Measurements from ENCODE around the gene SUSD2.

SUSD2 gene

DNA sequence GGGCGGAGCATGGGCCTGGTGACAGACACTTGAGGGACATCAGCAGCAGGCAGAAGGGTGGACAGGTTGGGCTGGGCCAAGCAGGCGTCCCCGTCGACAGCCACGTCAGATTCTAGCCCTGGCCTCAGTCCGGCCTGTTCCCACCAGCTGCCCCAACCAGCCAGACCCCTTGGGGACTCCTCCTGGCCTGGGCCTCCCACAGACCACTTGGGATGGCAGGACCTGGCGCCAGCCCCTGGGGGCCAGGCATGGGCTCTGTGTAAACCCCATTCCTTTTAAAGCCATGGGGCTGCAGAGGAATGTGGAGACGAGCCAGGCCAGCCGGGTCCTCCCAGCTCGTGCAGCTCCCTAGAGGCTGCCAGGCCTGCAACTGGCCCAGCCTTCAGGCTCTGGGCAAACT lies 4.7 kb upstream of the SUSD2 start:
- H3K4me3 ChIP-seq (ENCODE audit: low read length), result no peak overlapping the region
- DNase-seq (ENCODE audit: low read depth), result no peak
- TF ChIP-seq, protein P1, sequence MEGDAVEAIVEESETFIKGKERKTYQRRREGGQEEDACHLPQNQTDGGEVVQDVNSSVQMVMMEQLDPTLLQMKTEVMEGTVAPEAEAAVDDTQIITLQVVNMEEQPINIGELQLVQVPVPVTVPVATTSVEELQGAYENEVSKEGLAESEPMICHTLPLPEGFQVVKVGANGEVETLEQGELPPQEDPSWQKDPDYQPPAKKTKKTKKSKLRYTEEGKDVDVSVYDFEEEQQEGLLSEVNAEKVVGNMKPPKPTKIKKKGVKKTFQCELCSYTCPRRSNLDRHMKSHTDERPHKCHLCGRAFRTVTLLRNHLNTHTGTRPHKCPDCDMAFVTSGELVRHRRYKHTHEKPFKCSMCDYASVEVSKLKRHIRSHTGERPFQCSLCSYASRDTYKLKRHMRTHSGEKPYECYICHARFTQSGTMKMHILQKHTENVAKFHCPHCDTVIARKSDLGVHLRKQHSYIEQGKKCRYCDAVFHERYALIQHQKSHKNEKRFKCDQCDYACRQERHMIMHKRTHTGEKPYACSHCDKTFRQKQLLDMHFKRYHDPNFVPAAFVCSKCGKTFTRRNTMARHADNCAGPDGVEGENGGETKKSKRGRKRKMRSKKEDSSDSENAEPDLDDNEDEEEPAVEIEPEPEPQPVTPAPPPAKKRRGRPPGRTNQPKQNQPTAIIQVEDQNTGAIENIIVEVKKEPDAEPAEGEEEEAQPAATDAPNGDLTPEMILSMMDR (conservative IDR thresholded peaks at IDR 0.05; ENCODE audit: low read length), result no peak

- DNase-seq (ENCODE audit: low read depth), result no peak
- no peak overlapping the region for H3K4me3 ChIP-seq (ENCODE audit: low read length)
- TF ChIP-seq, protein P1 (conservative IDR thresholded peaks at IDR 0.05; ENCODE audit: low read length), result no peak
Observed at GRCh38 chr22:24177045-24177444, 4.2 kb upstream of the SUSD2 start.

DNA sequence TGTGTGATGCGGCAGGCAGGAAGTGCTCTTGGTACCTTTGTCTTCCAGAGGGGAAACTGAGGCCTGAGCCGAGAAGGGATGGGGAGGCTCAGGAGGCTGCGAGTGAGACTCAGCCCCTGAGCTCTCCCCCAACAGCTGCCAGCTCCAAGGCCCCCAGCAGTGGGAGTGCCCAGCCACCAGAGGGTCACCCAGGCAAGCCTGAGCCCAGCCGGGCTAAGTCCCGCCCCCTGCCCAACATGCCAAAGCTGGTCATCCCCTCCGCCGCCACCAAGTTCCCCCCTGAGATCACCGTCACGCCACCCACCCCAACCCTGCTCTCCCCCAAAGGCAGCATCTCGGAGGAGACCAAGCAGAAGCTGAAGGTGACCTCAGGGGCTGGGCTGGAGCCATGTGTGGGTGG lies 3.8 kb upstream of the SUSD2 start:
- DNase-seq (ENCODE audit: low read depth), result no peak
- H3K4me3 ChIP-seq (ENCODE audit: low read length), result no peak overlapping the region
- TF ChIP-seq, protein P1 (conservative IDR thresholded peaks at IDR 0.05; ENCODE audit: low read length), result no peak

- TF ChIP-seq, protein P1 (conservative IDR thresholded peaks at IDR 0.05; ENCODE audit: low read length), result no peak
- no peak for DNase-seq (ENCODE audit: low read depth)
- H3K4me3 ChIP-seq (ENCODE audit: low read length), result no peak overlapping the region
Observed at GRCh38 chr22:24178021-24178431, 3.3 kb upstream of the SUSD2 start.

DNA sequence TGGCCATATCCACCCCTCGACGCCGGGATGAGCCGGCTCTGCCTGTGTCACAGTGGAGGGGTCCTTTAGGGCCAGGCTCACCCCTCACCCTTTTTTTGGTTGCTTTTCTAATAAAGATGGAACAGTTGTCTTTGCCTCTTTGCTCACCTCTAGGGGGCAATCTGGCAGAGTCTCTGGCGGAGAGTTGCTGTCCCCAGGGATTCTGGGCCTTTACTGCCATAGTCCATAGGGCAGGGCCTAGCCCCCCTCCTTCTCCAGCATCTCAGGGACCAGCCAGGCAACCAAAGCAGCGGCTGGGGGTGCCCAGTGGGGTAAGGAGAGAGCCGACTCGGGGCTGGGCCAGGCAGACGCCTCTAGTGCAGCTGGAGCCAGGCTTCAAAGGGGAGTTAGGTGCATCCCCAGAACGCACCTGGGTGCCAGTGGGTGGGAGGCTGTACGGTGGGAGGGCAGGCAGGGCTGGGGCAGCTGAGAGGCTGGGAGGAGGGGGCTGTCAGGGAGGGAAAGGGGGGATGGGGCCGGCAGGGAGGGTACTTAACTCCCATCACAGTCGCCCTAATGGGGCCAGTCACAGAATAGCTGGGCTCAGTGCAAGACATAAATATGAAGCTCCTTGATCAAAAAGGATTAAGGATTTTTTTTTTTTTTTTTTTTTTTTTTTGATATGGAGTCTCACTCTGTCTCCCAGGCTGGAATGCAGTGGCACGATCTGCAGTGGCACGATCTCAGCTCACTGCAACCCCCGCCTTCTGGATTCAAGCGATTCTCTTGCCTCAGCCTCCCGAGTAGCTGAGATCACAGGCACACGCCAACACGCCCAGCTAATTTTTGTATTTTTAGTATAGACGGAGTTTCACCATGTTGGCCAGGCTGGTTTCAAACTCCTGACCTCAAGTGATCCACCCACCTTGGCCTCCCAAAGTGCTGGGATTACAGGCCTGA lies 2.5 kb upstream of the SUSD2 start:
- no peak overlapping the region for H3K4me3 ChIP-seq (ENCODE audit: low read length)
- TF ChIP-seq, protein P1 (conservative IDR thresholded peaks at IDR 0.05; ENCODE audit: low read length), result peak; percentile 37
- DNase-seq (ENCODE audit: low read depth), result no peak

GRCh38 chr22:24179478-24180210 lies 1.6 kb upstream of the SUSD2 start:
- DNase-seq (ENCODE audit: low read depth), result no peak
- TF ChIP-seq, protein P1 (conservative IDR thresholded peaks at IDR 0.05; ENCODE audit: low read length), result no peak
- H3K4me3 ChIP-seq (ENCODE audit: low read length), result no peak overlapping the region

All from AG10803 (cell line).